HTR-8/SVneo (cell line): ENCODE results near the gene ACSS3.

Experiments
- DNase-seq: peaks from one replicate; pipeline ENCODE4 v3.0.0; 2011; ENCODE audit warnings: low spot score, mixed read lengths; ENCODE audit not compliant: insufficient read length
- FAIRE-seq: peaks from 2 replicates; lab custom pipeline; 2011; peaks lifted over from hg19 to GRCh38; lab: Jason Lieb, UNC

Gene ACSS3

DNA sequence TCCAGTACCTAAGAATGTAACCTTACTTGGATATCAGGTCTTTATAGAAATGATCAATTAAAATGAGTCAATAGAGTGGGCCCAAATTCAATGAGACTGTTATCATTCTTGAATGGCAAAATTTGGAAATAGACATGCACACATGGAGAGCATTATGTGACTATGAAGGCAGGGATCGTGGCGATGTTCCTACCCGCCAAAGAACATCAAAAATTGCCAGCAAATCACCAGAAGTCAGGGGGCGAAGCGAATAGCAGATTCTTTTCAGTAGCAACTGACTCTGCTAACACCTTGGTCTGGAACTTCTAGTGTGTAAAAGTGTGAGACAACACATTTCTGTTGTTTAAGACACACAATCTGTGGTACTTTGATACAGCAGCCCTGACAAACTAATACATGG, 192.5 kb downstream of the ACSS3 start:
- DNase-seq (no peak), FAIRE-seq (no peak)

DNA sequence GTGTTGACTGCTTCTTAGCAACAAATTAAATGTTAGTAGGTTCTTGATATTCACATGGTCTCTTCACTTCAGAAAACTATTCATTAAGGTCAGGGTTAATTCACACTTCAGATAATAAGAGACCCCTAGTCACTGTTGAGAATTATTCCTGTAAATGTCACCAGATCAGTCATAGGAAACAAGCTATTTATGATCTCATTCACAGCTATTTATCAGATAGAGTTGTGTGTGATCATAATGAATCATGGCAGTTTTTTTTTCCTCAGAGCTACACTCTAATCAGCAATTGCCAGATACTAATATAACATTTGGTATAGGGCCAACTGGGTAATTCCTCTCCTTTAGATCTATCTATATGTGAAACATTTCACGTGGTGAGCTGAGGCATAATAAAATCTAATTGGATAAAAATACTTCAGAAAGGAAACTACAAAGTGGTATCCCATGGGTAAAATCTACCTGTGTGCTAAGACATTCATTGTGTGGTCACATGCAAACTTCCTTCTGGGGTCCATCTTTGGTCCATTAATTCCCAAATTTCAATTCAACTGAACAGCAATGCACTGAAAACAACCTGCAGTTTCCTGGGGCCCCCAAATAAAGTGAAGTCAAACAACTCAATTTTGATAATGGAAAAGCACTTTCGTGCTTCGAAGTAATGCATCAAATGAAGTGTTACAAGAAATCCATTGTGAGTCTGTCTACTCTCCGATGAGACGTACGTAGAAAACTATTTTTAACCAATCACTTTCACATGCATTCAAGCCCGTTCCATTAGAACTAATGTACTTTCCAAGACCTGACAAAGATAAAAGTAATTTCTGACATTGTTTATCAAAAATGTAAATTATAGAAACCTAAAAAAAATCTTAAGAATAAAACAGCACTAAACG, 197.0 kb downstream of the ACSS3 start:
- no peak for DNase-seq
- FAIRE-seq = no peak

DNA sequence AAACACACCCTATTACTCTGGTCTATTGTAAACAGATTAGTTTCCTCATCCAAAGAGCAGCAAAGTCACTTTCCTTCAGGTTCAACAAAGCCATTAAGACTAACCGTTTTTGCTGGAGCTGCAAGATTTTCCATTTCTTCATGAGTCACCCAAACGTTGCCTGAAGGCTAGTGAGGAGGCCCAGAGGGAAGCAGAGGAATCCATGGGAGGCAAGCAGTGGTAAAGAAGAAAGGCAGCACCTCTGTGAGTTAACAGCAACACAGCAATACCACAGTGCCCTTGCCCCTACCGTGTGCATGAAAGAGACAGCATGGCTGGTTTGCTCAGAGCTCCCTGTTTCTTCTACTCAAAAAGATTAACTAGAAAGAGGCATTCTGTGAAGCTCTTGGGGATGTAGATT, 206.3 kb downstream of the ACSS3 start:
- no peak for DNase-seq
- no peak for FAIRE-seq

DNA sequence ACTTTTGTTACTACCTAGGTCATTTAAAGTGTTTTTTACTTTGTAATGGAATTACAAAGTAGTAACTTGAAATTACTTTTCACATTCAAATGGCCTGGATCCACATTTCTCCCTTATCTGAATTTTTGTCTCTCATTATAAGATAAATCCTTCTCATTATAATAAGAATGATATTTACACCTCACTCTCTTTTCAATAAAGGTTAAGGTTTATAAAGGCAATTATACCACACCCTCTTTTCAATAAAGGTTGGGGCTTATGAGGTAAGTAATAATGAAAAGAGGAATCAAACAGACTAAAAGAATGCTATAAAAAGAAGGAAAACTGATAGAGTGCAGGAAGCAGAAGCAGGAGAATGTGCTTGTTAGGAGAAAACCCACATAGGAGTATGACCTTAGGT, 210.8 kb downstream of the ACSS3 start:
- FAIRE-seq = no peak
- no peak for DNase-seq

DNA sequence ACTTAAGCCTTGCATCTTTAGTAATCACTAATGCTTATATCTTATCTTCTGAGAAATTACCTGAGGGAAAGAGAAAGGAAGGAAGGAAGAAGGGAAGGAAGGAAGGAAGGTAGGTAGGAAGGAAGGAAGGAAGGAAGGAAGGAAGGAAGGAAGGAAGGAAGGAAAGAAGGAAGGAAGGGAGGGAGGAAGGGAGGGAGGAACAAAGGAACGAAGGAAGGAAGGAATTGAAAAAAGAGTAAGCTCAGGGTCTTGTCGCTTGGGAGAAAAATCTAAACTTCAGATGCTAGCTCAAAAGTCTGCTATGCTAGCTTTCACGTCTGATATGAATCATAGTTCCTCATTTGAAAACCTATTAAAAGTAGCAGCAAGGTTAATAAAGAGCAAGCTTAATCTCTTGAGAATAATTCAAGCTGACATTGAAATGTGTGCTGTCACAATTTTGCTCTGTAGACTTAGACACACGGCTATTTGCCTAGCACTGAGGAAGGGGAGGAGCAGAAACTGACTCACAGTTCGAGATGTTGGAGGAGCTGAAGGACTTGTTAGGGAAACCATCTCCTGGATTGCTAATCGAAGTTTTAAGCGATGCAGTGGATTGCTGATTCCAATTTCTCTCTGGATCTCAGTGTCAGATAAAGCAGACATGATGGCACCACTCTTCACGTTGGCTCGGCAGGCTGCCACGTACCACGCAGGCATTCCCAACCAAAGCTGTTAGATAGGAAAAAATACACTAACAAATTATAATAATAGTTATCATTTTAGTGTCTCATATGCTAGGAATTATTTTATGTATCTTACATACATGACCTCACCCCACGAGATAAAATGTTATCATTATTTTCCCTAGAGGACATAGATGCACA, 216.7 kb downstream of the ACSS3 start:
- DNase-seq (no peak), FAIRE-seq (no peak)

DNA sequence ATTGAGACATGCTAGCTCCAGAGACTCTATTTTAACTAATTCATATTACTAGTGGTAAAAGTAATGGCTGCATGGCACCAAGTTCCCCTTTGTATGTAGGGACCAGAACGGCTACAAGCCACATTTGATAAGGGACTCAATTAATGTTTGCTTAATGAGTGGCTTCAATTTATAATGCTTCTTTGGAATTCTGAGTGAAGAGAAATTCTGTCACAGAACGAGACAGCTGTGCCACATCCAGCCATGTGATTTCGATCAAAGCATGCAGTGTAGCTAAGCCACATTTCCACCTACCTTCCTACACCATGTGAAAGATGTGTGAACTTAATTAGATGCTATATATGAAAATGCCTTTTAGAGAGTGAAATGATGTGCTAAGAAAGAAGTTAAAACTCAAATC, 217.4 kb downstream of the ACSS3 start:
- FAIRE-seq (no peak), DNase-seq (no peak)

DNA sequence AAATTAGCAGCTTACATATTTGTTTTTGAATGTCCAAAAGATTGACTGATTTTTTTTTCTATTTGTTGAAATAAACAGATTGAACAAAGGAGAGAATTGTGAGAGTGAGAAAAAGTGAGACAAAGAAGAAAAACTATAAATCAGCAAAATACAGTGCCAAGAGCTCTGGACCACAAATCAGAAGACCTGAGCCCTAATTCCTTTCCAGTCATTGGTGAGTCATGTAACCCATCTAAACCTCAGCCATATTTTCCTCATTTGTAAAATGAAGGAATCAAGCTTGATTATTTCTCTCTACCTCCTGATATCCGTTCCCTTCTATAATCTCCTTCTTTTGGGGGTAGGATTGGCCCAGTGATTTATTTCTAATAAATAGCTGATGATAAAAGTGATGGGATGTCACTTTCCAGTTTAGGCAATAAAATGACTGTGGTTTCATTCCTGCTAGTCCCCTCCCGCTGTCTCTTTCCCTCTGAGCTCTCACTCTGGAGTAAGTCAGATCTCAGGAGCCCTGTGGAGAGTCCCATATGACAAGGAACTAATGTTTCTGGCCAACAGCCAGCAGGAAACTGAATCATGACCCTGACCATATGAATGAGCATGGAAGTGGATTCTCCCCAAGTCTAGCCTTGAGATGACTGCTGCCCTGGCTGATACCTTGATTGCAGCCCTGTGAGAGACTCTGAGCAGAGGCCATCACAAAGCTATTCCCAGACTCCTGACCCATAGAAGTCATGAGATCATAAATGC, 218.9 kb downstream of the ACSS3 start:
- FAIRE-seq = no peak

DNA sequence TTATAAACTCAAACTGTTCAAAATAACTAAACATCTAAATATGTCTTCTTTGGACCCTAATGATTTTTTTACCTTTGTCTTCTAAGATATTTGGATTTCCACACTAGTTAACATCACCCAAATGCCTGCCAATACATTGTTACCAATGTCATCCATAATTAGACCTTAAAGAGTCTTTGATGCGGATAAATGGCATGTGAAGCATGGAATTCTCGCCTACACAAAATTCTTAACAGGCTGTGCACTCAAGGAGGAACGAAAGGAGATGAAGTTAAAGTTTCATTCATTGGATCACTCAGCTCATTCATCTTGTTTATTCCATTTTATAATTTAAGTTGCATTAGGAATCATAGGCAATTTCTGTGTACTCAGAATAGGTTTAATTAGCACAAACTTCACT, 219.7 kb downstream of the ACSS3 start:
- FAIRE-seq (no peak), DNase-seq (no peak)

More for the DNA sequence above, 218.9 kb downstream of the ACSS3 start:
- DNase-seq = no peak

DNA sequence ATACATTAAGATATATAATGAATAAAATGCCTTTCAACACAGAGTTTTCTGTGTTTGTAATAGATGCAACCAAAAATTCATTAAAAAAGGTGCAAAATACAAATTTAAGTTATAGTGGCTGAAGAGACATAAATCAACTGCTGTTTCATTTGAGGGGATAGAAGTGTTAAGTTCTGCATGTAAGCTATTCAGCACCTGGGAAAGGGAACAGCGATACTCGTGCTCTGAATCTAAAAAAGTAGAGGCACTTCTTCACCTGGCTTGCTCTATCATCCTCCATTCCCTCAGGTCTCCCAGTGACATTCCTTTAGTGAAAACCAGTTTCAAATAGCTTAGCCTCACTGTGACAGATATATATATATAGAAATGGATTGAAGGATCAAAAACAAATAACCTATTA, 222.6 kb downstream of the ACSS3 start:
- FAIRE-seq (no peak), DNase-seq (no peak)

DNA sequence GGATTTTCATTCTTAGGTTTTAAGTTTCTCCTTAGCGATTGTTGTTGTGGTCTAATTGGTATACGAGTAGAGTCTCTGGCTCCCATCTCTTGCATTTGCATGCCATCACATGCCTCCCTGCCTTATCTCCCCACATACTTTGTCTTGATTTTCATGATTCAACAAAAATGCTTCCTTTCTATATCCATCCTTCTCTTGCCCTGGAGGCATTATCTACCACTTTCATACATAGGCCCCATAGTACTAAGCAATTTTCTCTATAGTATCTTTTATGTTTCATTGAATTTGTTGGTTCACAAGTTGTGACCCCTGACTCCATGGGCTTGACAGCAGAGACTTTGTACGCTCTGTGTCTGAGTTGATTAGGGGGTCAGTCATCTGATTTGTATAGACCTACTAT, 226.1 kb downstream of the ACSS3 start:
- FAIRE-seq (no peak), DNase-seq (no peak)
